Peyer's patch (tissue), 4 donors: ENCODE data around the gene NRAP. TPM values are rescaled to one million over a fixed set of nuclear protein-coding genes. Genes with fewer than 3 reads are reported as not detected.

Experiments used
- DNase-seq, 3 donors: peaks; one replicate each; pipeline ENCODE4 v3.0.0-alpha.2; 2017 to 2019
- H3K27ac ChIP-seq, 4 donors: fragments of 200-600 bp; sonication (generic); one replicate each; pipeline ENCODE4 v1.5.1; 2016 to 2019
- H3K27me3 ChIP-seq, 2 donors: fragments of 200-600 bp; sonication (generic); one replicate each; pipeline ENCODE4 v1.5.1; 2019
- H3K36me3 ChIP-seq, 3 donors: fragments of 200-600 bp; sonication (generic); one replicate each; pipeline ENCODE4 v1.5.1; 2016 to 2019
- H3K4me1 ChIP-seq, 4 donors: fragments of 200-600 bp; sonication (generic); one replicate each; pipeline ENCODE4 v1.5.1; 2016 to 2019
- H3K4me3 ChIP-seq, 4 donors: fragments of 200-600 bp; sonication (generic); 1 replicate in 3 of 4; 2 replicates in 1 of 4; pipeline ENCODE4 v1.5.1; 2016 to 2019; ENCODE audit warnings: mild to moderate bottlenecking in 1 of 4
- H3K9me3 ChIP-seq, 4 donors: fragments of 200-600 bp; sonication (generic); one replicate each; pipeline ENCODE4 v1.5.1; 2016 to 2019; ENCODE audit warnings: mild to moderate bottlenecking in 1 of 4
- CTCF ChIP-seq, 6 experiments: fragments of 450-650 bp in 4 of 6; fragments of 200-600 bp in 2 of 6; sonication (generic) in 1 of 6; IDR thresholded peaks; one replicate each; pipeline ENCODE4 v1.5.1; 2017 to 2019; ENCODE audit warnings: antibody characterized with exemption in 6 of 6, mild to moderate bottlenecking in 3 of 6, moderate library complexity in 1 of 6
- POLR2A ChIP-seq, 2 donors: fragments of 450-650 bp; IDR thresholded peaks; one replicate each; pipeline ENCODE4 v1.5.1; 2017; ENCODE audit warnings: antibody characterized with exemption in 2 of 2, mild to moderate bottlenecking in 2 of 2, moderate library complexity in 2 of 2
- total RNA-seq, 4 donors: library from RNA; depleted of rRNA; stranded (reverse); fragments of >200 nt; gene quantifications; one replicate each; pipeline ENCODE4 v1.1.0, GENCODE V29; 2016

NRAP gene
- total RNA-seq, 4 donors from 2014 or later = not detected

- DNase-seq = no peak
- no peaks in the 10 kb centered on the region for H3K9me3 ChIP-seq
- H3K27me3 ChIP-seq = no peaks in the 10 kb centered on the region
- H3K4me1 ChIP-seq = no peaks in the 10 kb centered on the region
- TF ChIP-seq POLR2A (IDR thresholded peaks at IDR 0.05) (no peak), CTCF (IDR thresholded peaks at IDR 0.05) (no peak)
- H3K36me3 ChIP-seq = no peaks in the 10 kb centered on the region
- no peak overlapping the region for H3K27ac ChIP-seq
- no peak overlapping the region for H3K4me3 ChIP-seq
Observed at GRCh38 chr10:113565364-113565763, 98.5 kb downstream of the NRAP start.

GRCh38 chr10:113563306-113564088 is 100.3 kb downstream of the NRAP start:
- Histone ChIP-seq H3K27ac (no peak overlapping the region), H3K36me3 (no peaks in the 10 kb centered on the region), H3K4me1 (no peaks in the 10 kb centered on the region), H3K4me3 (peak overlapping the region in 3 of 4 donors; percentile 24 to 54 (median 50)), H3K9me3 (no peaks in the 10 kb centered on the region), H3K27me3 (no peaks in the 10 kb centered on the region)
- DNase-seq = peak; percentile 44 to 88 (median 86)
- TF ChIP-seq CTCF (IDR thresholded peaks at IDR 0.05) = peak; percentile 63 to 95 (median 92)
- no peak for TF ChIP-seq POLR2A (IDR thresholded peaks at IDR 0.05)

- no peak overlapping the region for H3K4me3 ChIP-seq
- H3K27me3 ChIP-seq = no peaks in the 10 kb centered on the region
- H3K27ac ChIP-seq = no peak overlapping the region
- no peaks in the 10 kb centered on the region for H3K9me3 ChIP-seq
- DNase-seq = no peak
- no peaks in the 10 kb centered on the region for H3K36me3 ChIP-seq
- H3K4me1 ChIP-seq = no peaks in the 10 kb centered on the region
- TF ChIP-seq CTCF (IDR thresholded peaks at IDR 0.05) (no peak), POLR2A (IDR thresholded peaks at IDR 0.05) (no peak)
Observed at GRCh38 chr10:113562704-113563103, 101.1 kb downstream of the NRAP start.

- DNase-seq = no peak
- H3K4me1 ChIP-seq = no peaks in the 10 kb centered on the region
Observed at GRCh38 chr10:113562069-113562468, 101.8 kb downstream of the NRAP start.

GRCh38 chr10:113561214-113561613 is 102.6 kb downstream of the NRAP start:
- no peak overlapping the region for H3K4me3 ChIP-seq
- H3K27me3 ChIP-seq = no peaks in the 10 kb centered on the region
- no peak for DNase-seq
- no peaks in the 10 kb centered on the region for H3K4me1 ChIP-seq
- no peaks in the 10 kb centered on the region for H3K9me3 ChIP-seq
- TF ChIP-seq CTCF (IDR thresholded peaks at IDR 0.05) = no peak
- no peak for TF ChIP-seq POLR2A (IDR thresholded peaks at IDR 0.05)
- peak overlapping the region in 1 of 4 donors; percentile 10 for H3K27ac ChIP-seq
- no peaks in the 10 kb centered on the region for H3K36me3 ChIP-seq

More at GRCh38 chr10:113562069-113562468, 101.8 kb downstream of the NRAP start:
- Histone ChIP-seq H3K27ac (no peak overlapping the region), H3K27me3 (no peaks in the 10 kb centered on the region), H3K9me3 (no peaks in the 10 kb centered on the region), H3K4me3 (no peak overlapping the region), H3K36me3 (no peaks in the 10 kb centered on the region)
- TF ChIP-seq POLR2A (IDR thresholded peaks at IDR 0.05) (no peak), CTCF (IDR thresholded peaks at IDR 0.05) (no peak)
